Tibial nerve (tissue), 4 donors: ENCODE results near the gene CASQ1. TPM values are rescaled to one million over a fixed set of nuclear protein-coding genes. Genes with fewer than 3 reads are reported as not detected.
A peak's percentile ranks its signal among the peaks of the same experiment; 100 is the strongest.

Source experiments
- DNase-seq, 2 donors: peaks; one replicate each; pipeline ENCODE4 v3.0.0-alpha.2; 2019; ENCODE audit warnings: low spot score in 2 of 2
- H3K27ac ChIP-seq, 4 donors: fragments of 200-600 bp; sonication (generic) in 3 of 4; one replicate each; pipeline ENCODE4 v1.5.1; 2017 to 2019; ENCODE audit warnings: mild to moderate bottlenecking in 1 of 4
- H3K27me3 ChIP-seq, 2 donors: fragments of 200-600 bp; sonication (generic) in 1 of 2; one replicate each; pipeline versions ENCODE4 v1.5.1 to v1.6.0; 2017 to 2019
- H3K36me3 ChIP-seq, 3 donors: fragments of 200-600 bp; sonication (generic); one replicate each; pipeline ENCODE4 v1.5.1; 2018 to 2019
- H3K4me1 ChIP-seq, 4 donors: fragments of 200-600 bp; sonication (generic) in 3 of 4; one replicate each; pipeline ENCODE4 v1.5.1; 2017 to 2019
- H3K4me3 ChIP-seq, 4 donors: fragments of 200-600 bp; sonication (generic) in 3 of 4; one replicate each; pipeline ENCODE4 v1.5.1; 2017 to 2019; ENCODE audit warnings: mild to moderate bottlenecking in 1 of 4, moderate library complexity in 1 of 4
- H3K9me3 ChIP-seq, 4 donors: fragments of 200-600 bp; sonication (generic) in 3 of 4; one replicate each; pipeline ENCODE4 v1.5.1; 2017 to 2019
- EP300 ChIP-seq, 2 donors: sonication (generic); formaldehyde crosslinking; IDR thresholded peaks; one replicate each; pipeline ENCODE4 v1.6.1; 2017; ENCODE audit warnings: antibody characterized with exemption in 2 of 2, mild to moderate bottlenecking in 1 of 2
- POLR2A ChIP-seq, 2 donors: fragments of 450-650 bp; IDR thresholded peaks; one replicate each; pipeline ENCODE4 v1.6.1; 2017; ENCODE audit warnings: antibody characterized with exemption in 2 of 2, mild to moderate bottlenecking in 2 of 2, moderate library complexity in 2 of 2
- WGBS, 2 donors: methylation state at CpG; one replicate each; pipeline ENCODE4 v1.1.5; 2018; 5-methylcytosine and 5-hydroxymethylcytosine counted together
- total RNA-seq, 4 donors: library from RNA; depleted of rRNA; stranded (reverse); fragments of >200 nt; gene quantifications; one replicate each; pipeline ENCODE4 v1.1.0, GENCODE V29; 2016
- TF ChIP-seq, protein P1 (sequence below), 5 experiments: fragments of 200-600 bp in 3 of 5; fragments of 450-650 bp in 2 of 5; sonication (generic) in 3 of 5; IDR thresholded peaks; one replicate each; pipeline ENCODE4 v1.5.1; 2016 to 2019; ENCODE audit warnings: antibody characterized with exemption in 5 of 5, mild to moderate bottlenecking in 3 of 5, moderate library complexity in 2 of 5

Gene CASQ1
- total RNA-seq, 4 donors from 2014 or later, result 0.98 to 1.7 TPM; not detected in 2

DNA sequence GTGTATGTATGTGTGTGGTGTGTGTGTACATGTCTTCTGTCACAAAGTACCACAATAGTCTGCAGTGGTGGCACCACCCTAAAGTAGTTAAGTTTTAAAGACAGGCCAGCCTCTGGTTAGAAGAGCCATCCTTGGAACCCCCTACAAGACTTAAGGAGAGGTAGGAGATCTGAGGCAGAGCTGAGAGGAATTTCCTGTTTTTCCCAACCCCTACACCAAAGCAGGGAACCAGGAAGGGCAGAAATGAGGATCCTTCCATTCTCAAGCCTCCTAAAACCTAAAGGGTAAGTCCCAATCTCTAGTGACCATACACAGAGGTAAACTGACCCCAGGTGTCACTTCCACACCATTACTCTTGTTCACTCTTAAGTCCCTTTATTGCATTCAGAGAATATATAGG is 25.9 kb downstream of the CASQ1 start:
- no peaks in the 10 kb centered on the region for H3K27me3 ChIP-seq
- no peak for TF ChIP-seq EP300 (IDR thresholded peaks at IDR 0.05)
- TF ChIP-seq, protein P1, sequence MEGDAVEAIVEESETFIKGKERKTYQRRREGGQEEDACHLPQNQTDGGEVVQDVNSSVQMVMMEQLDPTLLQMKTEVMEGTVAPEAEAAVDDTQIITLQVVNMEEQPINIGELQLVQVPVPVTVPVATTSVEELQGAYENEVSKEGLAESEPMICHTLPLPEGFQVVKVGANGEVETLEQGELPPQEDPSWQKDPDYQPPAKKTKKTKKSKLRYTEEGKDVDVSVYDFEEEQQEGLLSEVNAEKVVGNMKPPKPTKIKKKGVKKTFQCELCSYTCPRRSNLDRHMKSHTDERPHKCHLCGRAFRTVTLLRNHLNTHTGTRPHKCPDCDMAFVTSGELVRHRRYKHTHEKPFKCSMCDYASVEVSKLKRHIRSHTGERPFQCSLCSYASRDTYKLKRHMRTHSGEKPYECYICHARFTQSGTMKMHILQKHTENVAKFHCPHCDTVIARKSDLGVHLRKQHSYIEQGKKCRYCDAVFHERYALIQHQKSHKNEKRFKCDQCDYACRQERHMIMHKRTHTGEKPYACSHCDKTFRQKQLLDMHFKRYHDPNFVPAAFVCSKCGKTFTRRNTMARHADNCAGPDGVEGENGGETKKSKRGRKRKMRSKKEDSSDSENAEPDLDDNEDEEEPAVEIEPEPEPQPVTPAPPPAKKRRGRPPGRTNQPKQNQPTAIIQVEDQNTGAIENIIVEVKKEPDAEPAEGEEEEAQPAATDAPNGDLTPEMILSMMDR (IDR thresholded peaks at IDR 0.05), result no peak
- no peak for TF ChIP-seq POLR2A (IDR thresholded peaks at IDR 0.05)
- no peak overlapping the region for H3K4me3 ChIP-seq
- H3K36me3 ChIP-seq, result peaks cover 0 to 89% (median 18%) of the 10 kb centered on the region in 3 donors
- H3K27ac ChIP-seq, result no peak overlapping the region
- no peaks in the 10 kb centered on the region for H3K9me3 ChIP-seq
- peaks cover 3 to 64% (median 29%) of the 10 kb centered on the region in 4 donors for H3K4me1 ChIP-seq
- no peak for DNase-seq

DNA sequence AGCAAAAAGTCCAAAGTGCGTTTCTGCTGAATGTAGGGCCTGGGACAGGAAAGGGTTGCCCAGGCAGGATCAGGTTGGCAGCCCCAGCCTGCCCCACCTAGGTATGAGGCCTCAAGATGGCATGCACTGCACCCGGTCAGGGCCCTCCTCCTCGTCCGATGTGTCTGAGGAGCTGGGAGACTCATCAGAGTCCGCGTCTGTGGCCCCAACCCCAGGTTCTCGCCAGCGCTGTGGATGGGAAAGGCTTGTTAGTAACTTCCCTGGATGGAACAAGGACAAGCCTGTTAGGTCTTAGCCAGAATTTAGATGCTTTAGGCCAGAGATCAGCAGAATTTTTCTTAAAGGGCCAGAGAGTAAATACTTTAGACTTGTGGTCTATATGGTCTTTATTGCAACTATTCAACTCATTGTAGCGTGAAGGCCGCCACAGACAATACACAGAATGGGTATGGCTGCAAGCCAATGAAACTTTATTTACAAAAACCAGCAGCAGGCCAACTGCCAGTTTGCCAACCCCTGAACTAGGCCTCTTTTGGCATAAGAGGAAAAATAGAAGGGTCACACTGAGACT is 27.2 kb downstream of the CASQ1 start:
- H3K27me3 ChIP-seq, result no peaks in the 10 kb centered on the region
- peak overlapping the region in 3 of 4 donors; percentile 31 to 80 (median 74) for H3K27ac ChIP-seq
- H3K4me3 ChIP-seq, result no peak overlapping the region
- TF ChIP-seq, protein P1 (IDR thresholded peaks at IDR 0.05), result no peak
- TF ChIP-seq EP300 (IDR thresholded peaks at IDR 0.05) (peak in 1 of 2 donors; percentile 46), POLR2A (IDR thresholded peaks at IDR 0.05) (no peak)
- H3K4me1 ChIP-seq, result peaks cover 3 to 64% (median 29%) of the 10 kb centered on the region in 4 donors
- no peak for DNase-seq
- no peaks in the 10 kb centered on the region for H3K9me3 ChIP-seq
- peaks cover 2 to 87% (median 23%) of the 10 kb centered on the region in 3 donors for H3K36me3 ChIP-seq
- WGBS, 2 donors, result 21 to 23% methylated on average over 10 of the region's 10 CpGs

DNA sequence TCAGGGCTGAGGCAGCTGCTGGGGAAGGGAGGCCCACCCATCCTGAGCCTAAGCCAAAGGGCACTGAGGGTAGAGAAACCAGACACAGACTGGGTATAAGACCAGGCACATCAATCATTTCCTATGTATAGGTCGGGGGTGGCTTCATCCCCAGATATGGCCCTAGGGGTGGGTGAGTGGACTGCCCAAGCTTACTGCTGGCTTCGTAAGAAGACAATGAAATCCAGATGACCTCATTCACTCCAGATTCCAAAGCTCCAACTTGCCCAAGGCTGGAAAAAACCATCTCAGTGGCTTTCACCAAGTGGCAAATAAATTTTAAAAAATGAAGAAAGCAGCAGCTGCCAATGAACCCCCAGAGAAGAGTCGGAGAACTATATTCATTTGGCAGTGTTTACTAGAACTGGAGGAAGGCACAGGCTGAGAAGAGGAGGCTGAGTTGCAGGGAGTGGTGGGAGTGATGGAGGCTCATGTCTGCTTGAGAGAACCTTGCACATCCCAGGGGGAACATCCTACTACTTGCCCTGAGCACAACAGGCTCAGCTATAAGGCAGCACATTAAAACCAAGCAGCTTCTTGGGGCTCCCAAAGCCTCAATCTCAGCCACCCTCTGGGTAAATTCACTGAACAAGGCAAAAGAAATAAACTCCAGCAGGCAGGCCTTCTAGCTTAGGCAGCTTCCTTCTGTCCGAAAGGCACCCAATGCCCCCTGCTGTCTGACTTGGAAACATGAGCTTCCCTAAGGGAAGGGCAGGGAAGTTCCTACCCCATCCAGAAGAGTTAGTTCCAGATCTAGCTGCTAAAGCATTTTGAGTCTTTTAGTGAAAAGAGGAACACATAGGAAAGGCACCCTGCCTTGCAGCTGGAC is 28.9 kb downstream of the CASQ1 start:
- no peaks in the 10 kb centered on the region for H3K27me3 ChIP-seq
- TF ChIP-seq POLR2A (IDR thresholded peaks at IDR 0.05), result no peak
- TF ChIP-seq, protein P1 (IDR thresholded peaks at IDR 0.05), result peak; percentile 12 to 80 (median 60)
- peaks cover 3 to 60% (median 29%) of the 10 kb centered on the region in 4 donors for H3K4me1 ChIP-seq
- H3K9me3 ChIP-seq, result no peaks in the 10 kb centered on the region
- no peak overlapping the region for H3K4me3 ChIP-seq
- no peak for DNase-seq
- peak overlapping the region; percentile 38 to 80 (median 64) for H3K27ac ChIP-seq
- peaks cover 2 to 87% (median 26%) of the 10 kb centered on the region in 3 donors for H3K36me3 ChIP-seq
- 24 to 34% methylated on average over 4 of the region's 4 CpGs for WGBS, 2 donors

DNA sequence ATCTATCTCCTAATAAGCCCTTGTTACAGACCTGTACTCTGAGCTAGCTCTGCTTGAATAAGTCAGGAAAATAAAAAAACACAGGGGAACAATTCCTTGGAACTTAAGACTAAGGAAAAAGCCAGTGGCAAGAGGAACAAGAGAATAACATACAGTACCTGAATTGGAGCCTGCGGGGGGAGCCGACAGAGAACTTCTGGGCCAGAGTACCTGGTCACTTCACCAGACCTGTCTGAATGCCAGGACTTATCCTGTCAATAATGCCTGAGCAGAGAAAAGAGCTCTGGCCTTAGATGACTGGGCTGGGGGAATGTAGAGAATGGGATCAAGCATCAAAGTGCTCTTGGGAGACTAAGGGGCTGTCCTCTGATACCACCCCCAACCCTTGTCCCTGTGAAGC is 29.9 kb downstream of the CASQ1 start:
- Histone ChIP-seq H3K27ac (peak overlapping the region in 1 of 4 donors; percentile 74), H3K4me3 (no peak overlapping the region), H3K4me1 (peaks cover 3 to 49% (median 29%) of the 10 kb centered on the region in 4 donors), H3K9me3 (no peaks in the 10 kb centered on the region), H3K36me3 (peaks cover 5 to 87% (median 29%) of the 10 kb centered on the region in 3 donors), H3K27me3 (no peaks in the 10 kb centered on the region)
- DNase-seq, result no peak
- no peak for TF ChIP-seq EP300 (IDR thresholded peaks at IDR 0.05)
- TF ChIP-seq, protein P1 (IDR thresholded peaks at IDR 0.05), result no peak
- TF ChIP-seq POLR2A (IDR thresholded peaks at IDR 0.05), result no peak
- WGBS, 2 donors, result 83 to 95% methylated on average over 2 of the region's 2 CpGs

DNA sequence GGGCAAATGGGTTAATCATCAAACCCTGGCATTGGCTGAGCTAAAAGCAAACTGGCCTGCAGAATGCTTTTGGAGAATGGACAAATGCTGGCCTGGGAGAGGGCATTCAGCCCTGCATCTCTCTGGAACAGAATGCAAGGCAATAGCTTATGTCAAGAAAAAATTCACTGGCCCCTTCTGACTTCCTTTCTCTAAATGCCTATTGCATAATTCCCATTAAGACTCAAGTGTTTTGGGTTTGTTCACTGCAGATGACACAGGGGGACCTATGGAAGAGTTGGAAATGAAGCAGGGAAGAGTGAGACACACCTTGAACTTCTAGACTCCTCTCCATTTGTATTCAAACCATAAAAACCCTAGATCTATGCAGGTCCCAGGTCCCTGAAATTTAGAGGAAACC is 30.7 kb downstream of the CASQ1 start:
- peaks cover 5 to 87% (median 34%) of the 10 kb centered on the region in 3 donors for H3K36me3 ChIP-seq
- peaks cover 3 to 43% (median 29%) of the 10 kb centered on the region in 4 donors for H3K4me1 ChIP-seq
- H3K27me3 ChIP-seq, result no peaks in the 10 kb centered on the region
- H3K4me3 ChIP-seq, result no peak overlapping the region
- TF ChIP-seq EP300 (IDR thresholded peaks at IDR 0.05), result no peak
- TF ChIP-seq POLR2A (IDR thresholded peaks at IDR 0.05), result no peak
- no peak for DNase-seq
- no peak overlapping the region for H3K27ac ChIP-seq
- no peaks in the 10 kb centered on the region for H3K9me3 ChIP-seq
